ENCODE results near the gene NR1D1. TPM values are rescaled to one million over a fixed set of nuclear protein-coding genes. Genes with fewer than 3 reads are reported as not detected.

NR1D1 gene
- total and polyA plus RNA-seq, 2 of the 8 experiments (the other 6 are each of a cell fraction or from before 2014, with no cell fraction given), result 1.5 to 4.6 TPM

DNA sequence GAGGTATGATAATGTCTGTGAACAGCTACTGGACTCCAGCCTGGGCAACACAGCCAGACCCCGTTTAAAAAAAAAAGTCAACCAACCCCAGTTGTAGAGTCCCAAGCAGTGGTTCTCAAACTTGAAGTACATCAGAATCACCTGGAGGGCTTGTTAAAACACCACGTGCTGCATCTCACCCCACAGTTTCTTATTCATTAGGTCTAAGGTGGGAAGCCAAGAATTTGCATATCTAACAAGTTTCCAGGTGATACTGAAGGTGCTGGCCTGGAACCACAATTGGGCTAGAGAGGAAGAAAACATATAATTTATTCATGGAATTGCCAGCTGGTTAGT lies 14.7 kb upstream of the NR1D1 start:
- no peak overlapping the region for H3K14ac ChIP-seq (ENCODE audit: insufficient read length)
- no peak overlapping the region for H2BK5ac ChIP-seq (ENCODE audit: low read depth, low read length)
- H3K4ac ChIP-seq (replicated peaks; ENCODE audit: insufficient read length, low read depth, low read length), result no peak overlapping the region
- FAIRE-seq (no peak), DNase-seq (ENCODE audit: low read depth in 1 of 2, low spot score in 2 of 2) (no peak)
- no peaks in the 10 kb centered on the region for H3K9me3 ChIP-seq (ENCODE audit: insufficient read depth in 2 of 2, low read depth in 1 of 2, low read length in 1 of 2)
- H3K23me2 ChIP-seq (ENCODE audit: low read depth, low read length), result no peaks in the 10 kb centered on the region
- H4K8ac ChIP-seq (ENCODE audit: extremely low read depth, insufficient read depth, low read length), result no peak overlapping the region
- H2BK20ac ChIP-seq (ENCODE audit: low read length), result no peak overlapping the region
- no peak overlapping the region for H3K18ac ChIP-seq (ENCODE audit: extremely low read depth, low read length)
- peaks cover 0 to 3% (median 0%) of the 10 kb centered on the region in 4 experiments; a peak in 1 of 8 replicates for H3K36me3 ChIP-seq (ENCODE audit: control insufficient read depth in 2 of 4, insufficient read depth in 4 of 4, low read length in 3 of 4)
- 67% methylated on average over 2 of the region's 2 CpGs; no CpG with 5 or more reads in 1 of the 2 experiments for WGBS, 2 experiments (ENCODE audit: extremely low coverage in 1 of 2, insufficient coverage in 1 of 2, insufficient read length in 1 of 2, insufficient replicate concordance in 2 of 2, low coverage in 1 of 2, low lambda C conversion rate in 2 of 2, missing lambda C conversion rate in 1 of 2)
- no peak overlapping the region for H3K27ac ChIP-seq (ENCODE audit: low read depth, low read length)
- TF ChIP-seq HDAC6 (IDR thresholded peaks at IDR 0.05; ENCODE audit: low read depth, low read length) (no peak), CBX5 (IDR thresholded peaks at IDR 0.05; ENCODE audit: low read depth, low read length) (no peak), KDM1A (IDR thresholded peaks at IDR 0.05; ENCODE audit: borderline replicate concordance, low read length) (0 out of 2 replicates have a peak, but pooled peaks have one; percentile 76), RFX5 (IDR thresholded peaks at IDR 0.05; ENCODE audit: borderline replicate concordance, low read depth, low read length) (no peak), EP300 (IDR thresholded peaks at IDR 0.05; ENCODE audit: borderline replicate concordance in 1 of 2, low read depth in 2 of 2, low read length in 2 of 2) (no peak), YY1 (IDR thresholded peaks at IDR 0.05; ENCODE audit: low read depth, low read length) (no peak), RBBP5 (IDR thresholded peaks at IDR 0.05; ENCODE audit: borderline replicate concordance, low read depth, low read length) (no peak)
- H3K56ac ChIP-seq (replicated peaks; ENCODE audit: insufficient read length, low read depth, low read length), result no peak overlapping the region
- H2AK5ac ChIP-seq (ENCODE audit: low read depth, low read length), result no peak overlapping the region
- H4K91ac ChIP-seq (replicated peaks; ENCODE audit: insufficient read length, low read length), result no peak overlapping the region
- H3K4me3 ChIP-seq (ENCODE audit: extremely low read depth in 1 of 4, insufficient read depth in 2 of 4, low read depth in 3 of 4, low read length in 4 of 4), result no peak overlapping the region
- H2BK12ac ChIP-seq (ENCODE audit: low read depth, low read length), result no peak overlapping the region
- no peak overlapping the region for H2BK120ac ChIP-seq (replicated peaks; ENCODE audit: low read depth, low read length)
- H4K20me1 ChIP-seq (replicated peaks in 1 of 2; ENCODE audit: control insufficient read depth in 1 of 2, insufficient read depth in 2 of 2, low read length in 2 of 2), result no peaks in the 10 kb centered on the region
- H3K4me2 ChIP-seq (ENCODE audit: insufficient read depth in 1 of 2, low read depth in 2 of 2, low read length in 2 of 2), result no peak overlapping the region
- H2BK15ac ChIP-seq (ENCODE audit: low read length), result no peak overlapping the region
- no peak overlapping the region for H2AFZ ChIP-seq (ENCODE audit: low read length)
- H4K5ac ChIP-seq (ENCODE audit: insufficient read length, low read depth, low read length), result no peak overlapping the region
- H3K27me3 ChIP-seq (replicated peaks in 1 of 4; ENCODE audit: control insufficient read depth in 3 of 4, extremely low read depth in 1 of 4, insufficient read depth in 3 of 4, low read length in 3 of 4), result no peaks in the 10 kb centered on the region
- H3K4me1 ChIP-seq (replicated peaks in 1 of 4; ENCODE audit: control insufficient read depth in 3 of 4, insufficient read depth in 4 of 4, low read length in 3 of 4), result peaks cover 18 to 33% (median 26%) of the 10 kb centered on the region in 4 experiments
- POLR2A ChIA-PET (ENCODE audit: partially characterized antibody), result interaction anchor here (0.6 to 16.7 kb wide), 10 partner anchors 8 to 1581 kb away, joined by 3 to 399 read pairs (median 5); partner anchors contain the start of genes CASC3, MED24, MSL1 and NR1D1
- no peak overlapping the region for H3K23ac ChIP-seq (ENCODE audit: insufficient read length)
- peaks cover 0 to 4% of the 10 kb centered on the region in 2 experiments; a peak in 3 of 4 replicates for H3K79me2 ChIP-seq (ENCODE audit: control insufficient read depth in 1 of 2, insufficient read depth in 2 of 2, low read length in 2 of 2)
- H3K79me1 ChIP-seq (ENCODE audit: low read depth, low read length), result peaks cover 2% of the 10 kb centered on the region; the same call in 1 of the 2 replicates
- H3K9ac ChIP-seq (replicated peaks in 1 of 4; ENCODE audit: extremely low read depth in 1 of 4, low read depth in 3 of 4, low read length in 3 of 4), result no peak overlapping the region; a peak in 1 of 7 replicates
- CTCF ChIA-PET (ENCODE audit: partially characterized antibody), result interaction anchor here (0.7 to 8.9 kb wide), 14 partner anchors 14 to 171 kb away, joined by 3 to 135 read pairs (median 21); partner anchors contain the start of genes CSF3 and MSL1

Measured in H1 (cell line).